Osteoblast (primary cell): ENCODE measurements around the gene HPS3. TPM values are rescaled to one million over a fixed set of nuclear protein-coding genes. Genes with fewer than 3 reads are reported as not detected.

ENCODE experiments used
- DNase-seq: peaks from one replicate; pipeline ENCODE4 v3.0.0; 2011; ENCODE audit warnings: low spot score, mixed read lengths; ENCODE audit not compliant: insufficient read length; ENCODE audit errors: missing footprints
- H2AFZ ChIP-seq: 2 replicates; pipeline ENCODE4 v1.6.0; 2011; ENCODE audit warnings: mild to moderate bottlenecking, low read length
- H3K27ac ChIP-seq: 2 replicates; pipeline ENCODE4 v1.5.1; 2011; ENCODE audit warnings: mild to moderate bottlenecking, low read depth, low read length, moderate library complexity
- H3K27me3 ChIP-seq: 2 replicates; pipeline ENCODE4 v1.6.0; 2012; ENCODE audit warnings: mild to moderate bottlenecking, control low read depth, inconsistent platforms, low read length, moderate library complexity; ENCODE audit not compliant: insufficient read depth
- H3K36me3 ChIP-seq: 2 replicates; pipeline ENCODE4 v1.5.1; 2011; ENCODE audit warnings: mild to moderate bottlenecking, low read length, control low read depth, moderate library complexity; ENCODE audit not compliant: insufficient read depth
- H3K4me1 ChIP-seq: 2 replicates; pipeline ENCODE4 v1.5.1; 2011; ENCODE audit warnings: mild to moderate bottlenecking, low read length, control low read depth, moderate library complexity; ENCODE audit not compliant: insufficient read depth
- H3K4me2 ChIP-seq: 2 replicates; pipeline ENCODE4 v1.6.0; 2011; ENCODE audit warnings: mild to moderate bottlenecking, low read length; ENCODE audit not compliant: insufficient read depth
- H3K4me3 ChIP-seq: fragments of 200-600 bp; sonication (generic); 3 replicates; pipeline ENCODE4 v1.5.1; 2012; ENCODE audit warnings: mild to moderate bottlenecking, low read length, inconsistent platforms; ENCODE audit not compliant: insufficient read depth
- H3K79me2 ChIP-seq: 2 replicates; pipeline ENCODE4 v1.6.0; 2012; ENCODE audit warnings: mild to moderate bottlenecking, low read length, control low read depth, inconsistent platforms; ENCODE audit not compliant: insufficient read depth
- H3K9me3 ChIP-seq: 2 replicates; pipeline ENCODE4 v1.5.1; 2011; ENCODE audit warnings: low read depth, low read length, control low read depth
- H4K20me1 ChIP-seq: 2 replicates; pipeline ENCODE4 v1.6.0; 2012; ENCODE audit warnings: mild to moderate bottlenecking, low read length, control low read depth; ENCODE audit not compliant: insufficient read depth
- small RNA-seq: library from RNA; depleted of rRNA; stranded (forward); fragments of <200 nt; gene quantifications from one replicate; pipeline ENCODE3, GENCODE V24; 2012
- total RNA-seq: library from RNA; depleted of rRNA; stranded (reverse); fragments of >200 nt; gene quantifications from 2 replicates; pipeline ENCODE4 v1.2.3, GENCODE V29; 2012
- TF ChIP-seq, protein P1 (sequence below): IDR thresholded peaks from 2 replicates; pipeline ENCODE4 v1.5.1; 2011; ENCODE audit warnings: mild to moderate bottlenecking, low read depth, low read length, moderate library complexity; ENCODE audit errors: extremely low read depth

Gene HPS3
- total RNA-seq, 1 donor, result 38.4 TPM

DNA sequence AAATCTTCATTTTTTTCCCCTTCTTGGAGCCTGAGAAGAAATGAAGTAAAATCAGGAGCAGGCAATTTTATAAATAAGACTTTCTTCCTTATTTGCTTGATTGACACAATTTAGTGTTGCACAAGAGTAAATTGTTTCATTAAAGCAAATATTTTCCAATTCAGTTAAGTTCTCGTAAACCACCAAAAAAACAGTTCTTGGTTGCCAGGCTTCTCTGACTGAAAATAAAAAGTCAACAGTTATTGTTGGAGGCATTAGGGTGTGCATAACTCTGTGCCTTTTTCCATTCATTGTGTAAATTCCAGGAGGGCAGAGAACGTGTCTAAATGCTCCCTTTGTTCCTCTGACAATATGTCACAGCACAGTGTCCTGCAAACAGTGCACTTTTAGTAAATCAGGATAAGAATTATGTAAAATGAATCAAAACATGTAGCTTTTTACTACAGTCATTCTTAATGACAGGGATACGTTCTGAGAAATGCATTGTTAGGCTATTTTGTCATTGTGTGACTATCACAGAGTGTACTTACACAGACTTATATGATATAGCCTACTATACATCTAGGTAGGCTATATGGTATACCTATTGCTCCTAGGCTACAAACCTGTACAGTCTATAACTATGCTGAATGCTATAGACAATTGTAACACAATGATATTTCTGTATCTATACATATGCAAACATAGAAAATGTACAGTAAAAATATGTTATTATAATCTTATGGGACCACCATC, 92.5 kb downstream of the HPS3 start, which contains the start of gene CP:
Gene CP, minus strand, starts transcription at position 47 of the 735 bp plus-strand sequence. Its CDS starts 37 bp downstream, at position 10.
- Histone ChIP-seq H3K27ac (no peak within 1 kb of the TSS), H3K4me1 (peaks cover 11% of the 10 kb centered on the region), H3K27me3 (no peaks in the 10 kb centered on the region), H3K4me3 (no peak within 1 kb of the TSS), H3K4me2 (no peak within 1 kb of the TSS), H4K20me1 (no peaks in the 10 kb centered on the region), H3K36me3 (no peaks in the 10 kb centered on the region), H2AFZ (peak within 1 kb of the TSS; percentile 68), H3K79me2 (no peaks in the 10 kb centered on the region), H3K9me3 (no peaks in the 10 kb centered on the region)
- TF ChIP-seq, protein P1, sequence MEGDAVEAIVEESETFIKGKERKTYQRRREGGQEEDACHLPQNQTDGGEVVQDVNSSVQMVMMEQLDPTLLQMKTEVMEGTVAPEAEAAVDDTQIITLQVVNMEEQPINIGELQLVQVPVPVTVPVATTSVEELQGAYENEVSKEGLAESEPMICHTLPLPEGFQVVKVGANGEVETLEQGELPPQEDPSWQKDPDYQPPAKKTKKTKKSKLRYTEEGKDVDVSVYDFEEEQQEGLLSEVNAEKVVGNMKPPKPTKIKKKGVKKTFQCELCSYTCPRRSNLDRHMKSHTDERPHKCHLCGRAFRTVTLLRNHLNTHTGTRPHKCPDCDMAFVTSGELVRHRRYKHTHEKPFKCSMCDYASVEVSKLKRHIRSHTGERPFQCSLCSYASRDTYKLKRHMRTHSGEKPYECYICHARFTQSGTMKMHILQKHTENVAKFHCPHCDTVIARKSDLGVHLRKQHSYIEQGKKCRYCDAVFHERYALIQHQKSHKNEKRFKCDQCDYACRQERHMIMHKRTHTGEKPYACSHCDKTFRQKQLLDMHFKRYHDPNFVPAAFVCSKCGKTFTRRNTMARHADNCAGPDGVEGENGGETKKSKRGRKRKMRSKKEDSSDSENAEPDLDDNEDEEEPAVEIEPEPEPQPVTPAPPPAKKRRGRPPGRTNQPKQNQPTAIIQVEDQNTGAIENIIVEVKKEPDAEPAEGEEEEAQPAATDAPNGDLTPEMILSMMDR, result no peak
- no peak for DNase-seq

Small RNA genes within 50 kb of the gene (small RNA-seq; reads per million reads assigned to genes)
- not detected for gene RF00019

Other genes starting within 250 kb of the HPS3 start
- 42.3 and 54.8 TPM in 2 replicates for gene GYG1, start 138.1 kb upstream of the HPS3 start, total RNA-seq
- 40.7 and 42.0 TPM in 2 replicates for gene HLTF, start 43.1 kb upstream of the HPS3 start, total RNA-seq
- 0.88 and 1.4 TPM in 2 replicates for gene CP, start 92.2 kb downstream of the HPS3 start, total RNA-seq
- 0.29 TPM in 1 of 2 replicates, not detected in the other for gene TM4SF18, start 204.0 kb downstream of the HPS3 start, total RNA-seq
- gene TM4SF1, start 248.0 kb downstream of the HPS3 start, total RNA-seq, result 209 and 210 TPM in 2 replicates